Epidermal melanocyte (primary cell): ENCODE data around the gene ENPP1.
"Not testable (repeated sequence)": the region's sequence is repeated elsewhere in the genome, so short reads cannot be mapped to it uniquely, and the experiment has no call there.

Experiments
- DNase-seq: peaks from one replicate; pipeline ENCODE4 v3.0.0; 2011; ENCODE audit warnings: low spot score; ENCODE audit not compliant: insufficient read length

Gene ENPP1

DNA sequence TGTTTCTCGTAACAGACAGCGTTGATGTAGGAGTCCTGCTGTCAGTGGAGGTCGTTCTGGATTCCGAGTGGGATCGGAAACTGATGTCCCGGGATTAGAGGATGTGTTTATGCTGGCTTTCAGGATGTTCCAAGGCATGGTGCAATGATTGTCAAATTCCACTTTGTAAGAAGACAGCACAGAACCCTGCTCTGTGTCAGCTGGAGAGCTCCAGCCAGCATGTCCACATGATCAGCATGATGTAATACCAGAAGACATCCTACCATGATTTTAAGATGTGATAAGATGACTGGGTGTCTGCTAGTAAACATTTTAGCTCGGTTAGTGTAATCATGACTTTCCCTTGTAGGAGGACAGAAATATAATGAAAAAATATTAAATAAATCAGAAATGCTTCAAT lies 20.3 kb downstream of the ENPP1 start:
- DNase-seq = no peak

DNA sequence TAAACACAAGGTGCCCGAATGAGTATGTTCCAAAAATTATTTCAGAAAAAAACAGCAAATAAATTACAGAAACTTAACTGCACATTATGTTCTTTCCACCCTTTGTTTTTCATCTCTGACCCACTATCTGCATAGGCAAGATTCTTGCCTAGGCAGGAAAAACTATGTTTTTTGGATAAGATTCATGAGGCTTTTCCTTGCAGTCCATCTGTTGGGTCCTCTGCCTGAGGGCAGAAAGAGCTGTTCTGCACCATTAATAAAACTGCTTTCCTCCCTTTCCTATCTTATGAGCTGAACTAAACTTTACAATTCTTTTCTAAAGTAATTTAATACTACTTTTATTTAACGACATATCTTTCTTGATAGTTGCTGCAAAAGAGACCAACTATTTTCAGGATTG lies 21.1 kb downstream of the ENPP1 start:
- DNase-seq = no peak

DNA sequence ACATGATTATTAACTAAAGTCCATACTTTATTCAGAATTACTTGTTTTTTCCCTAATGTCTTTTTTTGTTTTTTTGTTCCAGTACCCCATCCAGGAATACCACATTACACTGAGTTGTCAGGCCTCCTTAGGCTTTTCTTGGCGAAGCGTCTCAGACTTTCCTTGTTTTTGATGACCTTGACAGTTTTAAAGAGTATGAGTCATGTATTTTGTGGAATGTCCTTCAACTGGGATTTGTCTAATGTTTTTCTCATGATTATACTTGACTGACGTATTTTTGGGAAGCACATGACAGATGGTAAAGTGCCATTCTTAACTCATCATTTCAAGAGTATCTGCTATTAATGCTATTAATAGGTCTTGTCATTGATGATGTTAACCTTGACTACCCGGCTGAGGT lies 23.6 kb downstream of the ENPP1 start:
- no peak for DNase-seq

DNA sequence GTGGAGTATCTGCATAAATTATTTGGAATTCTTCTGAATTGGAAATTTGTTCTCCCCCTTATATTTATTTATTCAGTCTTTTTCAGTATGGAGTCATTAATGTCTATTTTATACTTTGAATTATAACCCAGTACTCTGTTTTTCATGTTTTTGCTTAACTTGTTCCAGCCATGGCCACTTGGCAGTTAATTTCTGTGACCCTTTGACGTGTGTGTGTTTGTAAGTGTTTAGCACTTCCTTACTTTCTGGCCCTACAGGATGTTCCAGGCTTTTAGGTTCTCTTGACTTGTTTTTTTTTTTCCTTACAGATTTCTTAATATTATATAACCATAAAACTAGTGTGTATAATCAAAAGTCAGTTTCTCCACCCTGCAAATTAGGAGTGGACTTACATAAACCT lies 24.1 kb downstream of the ENPP1 start:
- DNase-seq = no peak

DNA sequence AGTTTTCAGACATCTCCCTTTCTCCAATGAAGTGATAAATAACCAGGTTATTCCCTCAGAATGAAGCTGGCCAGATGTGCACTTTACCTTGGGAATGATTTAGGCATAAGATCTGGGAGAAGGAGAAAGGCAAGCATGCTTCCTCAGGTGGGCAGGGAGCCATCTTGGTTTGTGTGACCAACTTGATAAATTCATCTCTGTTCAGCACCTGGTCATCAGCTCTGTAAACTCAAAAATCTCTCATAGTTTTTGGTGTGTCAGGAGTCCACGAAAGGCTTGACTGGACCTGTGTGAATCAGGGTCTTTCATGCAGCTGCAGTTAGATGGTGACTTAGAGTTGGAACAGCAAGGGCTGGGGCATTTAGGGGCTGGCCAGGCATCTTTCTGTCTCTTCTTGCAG lies 24.5 kb downstream of the ENPP1 start:
- no peak for DNase-seq

DNA sequence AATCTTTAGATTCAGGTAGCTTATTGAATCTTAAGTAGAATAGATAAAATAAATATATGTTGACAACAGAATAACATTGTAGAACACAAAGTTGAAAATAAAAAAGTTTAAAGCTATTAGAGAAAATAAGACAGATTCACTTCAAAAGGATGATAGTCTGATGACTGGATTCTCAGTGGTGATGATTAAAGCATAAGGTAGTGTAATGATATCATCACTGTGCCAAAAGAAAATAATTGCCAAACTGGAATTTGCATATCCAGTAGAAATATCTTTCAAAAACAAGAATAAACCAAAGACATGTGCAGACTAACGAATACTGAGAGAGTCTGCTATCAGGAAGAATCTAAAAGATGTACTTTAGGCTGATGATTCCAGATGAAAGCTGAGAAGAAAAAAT lies 30.2 kb downstream of the ENPP1 start:
- DNase-seq = no peak

DNA sequence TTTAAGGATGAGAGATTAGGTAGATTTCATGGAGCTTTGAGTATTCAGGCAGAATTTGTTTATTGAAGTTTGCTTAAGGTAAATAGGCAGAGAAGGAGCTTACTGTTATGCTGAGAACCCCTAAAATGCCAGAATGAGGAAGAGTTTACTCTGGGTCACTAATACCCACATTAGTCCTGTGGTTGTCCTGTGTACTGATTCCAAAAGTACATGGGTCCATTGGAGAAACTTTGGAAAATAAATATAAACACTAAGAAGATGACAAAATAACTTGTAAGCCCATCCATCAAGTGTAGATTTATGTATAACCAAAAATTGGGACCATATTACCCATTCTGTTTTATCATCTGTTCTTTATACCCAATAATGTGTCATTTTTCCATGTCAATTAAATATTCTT lies 31.6 kb downstream of the ENPP1 start:
- DNase-seq = no peak

DNA sequence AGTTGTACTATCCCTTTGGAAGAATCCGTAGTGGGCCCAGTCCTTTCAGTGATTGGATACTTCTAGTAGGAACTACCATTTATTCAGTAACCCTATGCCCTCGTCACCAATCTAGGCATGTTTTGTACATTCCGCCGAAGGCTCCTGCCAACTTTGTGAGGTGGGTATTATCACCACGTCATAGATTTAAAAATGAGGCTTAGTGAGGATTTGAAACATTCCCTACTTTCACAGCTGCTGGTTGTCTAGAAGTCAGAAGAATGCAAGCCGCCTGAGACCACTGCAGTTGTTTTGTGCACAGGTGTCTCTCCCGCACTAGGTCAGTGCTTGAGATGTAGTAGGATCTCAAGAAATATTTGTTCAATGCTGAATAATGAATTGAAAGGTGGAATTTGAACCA lies 32.6 kb downstream of the ENPP1 start:
- no peak for DNase-seq

DNA sequence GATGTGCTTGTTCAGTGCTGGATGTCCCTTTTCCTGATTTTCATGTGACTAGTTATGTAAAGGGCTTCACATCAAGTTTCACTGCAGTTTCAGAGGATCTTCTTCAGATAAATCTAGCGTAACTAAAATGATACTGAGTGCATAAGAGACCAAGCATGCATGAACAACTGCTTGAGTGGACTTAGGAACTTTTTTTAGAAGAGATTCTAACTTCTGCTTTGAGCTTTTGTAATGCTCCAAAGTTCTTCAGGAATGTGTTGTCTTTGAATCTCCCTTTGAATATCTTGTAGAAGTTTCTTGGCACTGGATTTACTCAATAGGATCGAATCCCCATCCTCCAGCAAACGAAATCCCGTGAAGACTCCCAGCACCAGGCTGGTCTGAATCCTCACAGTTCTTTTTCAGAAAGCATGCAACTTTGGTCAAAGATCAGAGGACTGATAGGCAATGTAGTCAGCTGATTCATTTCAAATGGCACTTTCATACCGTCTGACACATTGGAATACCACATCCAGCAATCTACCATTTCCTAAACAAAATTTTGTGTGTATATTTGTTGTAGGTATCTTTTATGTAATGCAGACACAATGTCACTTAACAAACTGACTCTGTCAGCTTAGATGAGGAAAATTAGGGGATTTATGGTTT lies 33.2 kb downstream of the ENPP1 start:
- DNase-seq = no peak

DNA sequence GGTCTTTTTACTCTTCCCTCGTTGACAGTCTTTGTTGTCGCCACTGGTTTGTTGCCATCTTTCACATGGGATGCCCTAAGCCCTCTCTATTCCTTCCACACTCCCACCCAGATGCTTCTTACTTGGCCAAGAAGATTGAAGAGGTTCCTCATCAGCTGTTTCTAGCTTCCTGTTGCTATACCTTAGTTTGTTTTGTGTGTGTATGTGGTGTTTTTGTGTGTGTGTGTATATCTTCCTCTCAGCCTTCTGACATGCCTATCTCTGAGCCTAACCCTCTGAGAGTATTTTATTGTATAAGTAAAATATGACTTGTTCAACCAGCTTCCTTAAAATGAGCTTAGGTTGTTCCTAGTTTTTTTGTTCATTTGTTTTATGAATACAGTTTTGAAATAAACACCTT lies 35.9 kb downstream of the ENPP1 start:
- no peak for DNase-seq

DNA sequence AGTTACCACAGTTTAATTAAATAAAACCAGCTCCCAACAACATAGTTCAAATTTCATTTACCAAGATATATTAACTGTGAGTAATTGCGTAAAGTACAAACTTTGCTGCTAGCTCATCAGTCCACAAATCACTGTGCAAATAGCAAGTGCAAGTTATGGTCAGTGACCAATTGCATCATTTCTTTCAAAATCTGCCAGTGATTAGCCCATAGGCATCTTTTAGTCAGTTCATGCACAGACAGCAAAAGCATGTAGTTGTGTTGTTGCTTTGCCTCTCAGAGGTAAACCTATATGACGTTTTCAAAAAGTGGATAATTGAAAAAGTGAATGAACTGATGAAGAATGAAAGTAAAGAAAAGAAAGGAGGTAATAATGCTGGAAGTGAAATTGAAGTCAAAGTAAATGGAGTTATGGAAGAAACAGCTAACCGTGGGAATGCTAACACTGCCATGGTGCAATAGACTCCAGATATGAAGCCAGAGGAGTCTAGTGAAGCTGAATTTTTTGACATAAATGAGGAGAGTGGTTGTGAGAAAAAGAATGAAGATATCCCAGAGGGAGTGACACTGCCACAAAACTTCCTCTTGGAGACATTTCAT lies 36.5 kb downstream of the ENPP1 start:
- DNase-seq = no peak

DNA sequence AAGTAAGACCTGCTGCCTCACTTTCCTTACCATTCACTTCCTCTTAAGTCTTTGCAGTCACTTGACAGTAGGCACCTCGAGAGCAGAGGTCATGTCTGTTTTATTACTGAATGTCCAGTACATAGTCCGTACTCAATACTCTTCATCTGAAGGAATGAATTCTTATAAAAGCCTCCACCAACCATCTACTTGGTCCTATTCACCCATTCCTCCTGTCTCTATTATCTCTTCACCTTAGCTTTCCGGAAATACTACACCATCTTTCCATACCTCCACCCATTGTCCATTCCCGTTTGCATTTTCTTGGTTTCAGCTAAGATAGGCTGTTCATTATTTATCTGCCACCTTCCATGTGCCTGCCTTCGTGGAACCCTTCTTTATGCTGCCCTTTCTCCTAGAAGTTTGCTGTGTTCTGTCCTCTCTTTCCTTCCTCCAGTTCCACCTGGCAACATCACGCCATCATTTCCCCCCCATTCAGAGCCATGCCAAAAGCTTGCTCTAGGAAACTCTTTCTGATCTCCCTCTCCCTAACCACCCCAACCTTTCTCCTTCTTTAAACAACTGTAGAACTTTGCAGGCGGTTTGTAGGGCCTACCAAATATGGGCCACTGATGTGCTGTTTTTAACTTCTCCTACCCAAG lies 38.3 kb downstream of the ENPP1 start:
- no peak for DNase-seq

DNA sequence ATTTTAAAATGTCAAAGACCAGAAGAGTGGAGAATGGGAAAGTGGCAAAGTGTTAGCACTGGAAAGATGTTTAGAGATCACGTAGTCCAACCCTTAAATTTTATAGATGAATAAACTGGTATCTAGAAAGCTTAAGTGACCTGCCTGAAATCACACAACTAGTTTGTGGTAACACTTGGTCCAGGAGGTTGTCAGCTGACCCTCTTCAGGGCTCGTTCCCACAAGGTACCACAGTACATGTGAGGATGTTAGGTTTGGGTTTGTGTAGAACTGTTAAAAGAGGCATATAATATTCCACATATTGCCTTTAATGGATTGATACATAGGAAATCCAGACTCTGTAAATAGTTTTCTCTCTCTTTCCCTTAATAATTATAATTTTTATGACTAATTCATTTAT lies 39.1 kb downstream of the ENPP1 start:
- DNase-seq = no peak

DNA sequence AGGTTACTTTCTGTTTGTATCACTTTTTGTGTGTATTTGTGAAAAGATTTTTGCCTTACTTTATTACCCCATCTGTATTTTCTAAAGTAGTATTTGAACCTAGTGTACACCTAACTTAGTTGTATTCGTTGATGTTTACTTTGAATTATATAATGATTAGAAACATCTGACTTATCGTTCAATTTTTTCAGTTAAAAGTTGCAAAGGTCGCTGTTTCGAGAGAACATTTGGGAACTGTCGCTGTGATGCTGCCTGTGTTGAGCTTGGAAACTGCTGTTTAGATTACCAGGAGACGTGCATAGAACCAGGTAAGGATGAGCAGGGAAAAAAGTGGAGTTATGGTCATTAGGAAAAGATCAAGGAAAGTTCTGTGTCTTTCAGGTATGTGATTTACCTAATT lies 42.0 kb downstream of the ENPP1 start:
- DNase-seq = no peak

DNA sequence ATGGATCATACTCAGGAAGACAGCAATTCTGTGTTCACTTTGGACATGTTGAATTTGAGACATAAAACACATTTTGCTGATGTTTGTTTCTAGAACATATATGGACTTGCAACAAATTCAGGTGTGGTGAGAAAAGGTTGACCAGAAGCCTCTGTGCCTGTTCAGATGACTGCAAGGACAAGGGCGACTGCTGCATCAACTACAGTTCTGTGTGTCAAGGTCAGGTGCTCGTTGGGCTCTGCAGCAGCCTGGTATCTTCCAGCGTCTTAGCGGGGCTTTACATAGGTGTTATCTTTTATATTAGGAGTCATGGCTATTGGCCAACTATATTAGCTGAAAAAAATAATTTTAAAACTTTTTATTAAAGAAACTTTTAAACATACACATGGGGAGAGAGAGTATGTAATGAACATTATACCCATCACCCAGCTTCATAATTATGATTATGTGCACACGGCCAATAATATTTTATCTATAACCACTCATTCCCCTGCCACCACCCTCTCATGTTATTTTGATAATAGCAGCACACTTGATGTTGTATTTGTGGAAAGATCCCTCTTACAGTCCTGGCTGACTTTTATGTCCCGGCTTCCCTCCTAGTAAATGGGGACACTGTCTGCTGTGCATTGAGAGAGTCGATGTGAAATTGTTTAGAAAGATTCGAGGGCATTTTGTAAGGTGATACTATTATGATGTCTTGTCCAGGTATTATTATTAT lies 43.4 kb downstream of the ENPP1 start:
- DNase-seq = no peak

DNA sequence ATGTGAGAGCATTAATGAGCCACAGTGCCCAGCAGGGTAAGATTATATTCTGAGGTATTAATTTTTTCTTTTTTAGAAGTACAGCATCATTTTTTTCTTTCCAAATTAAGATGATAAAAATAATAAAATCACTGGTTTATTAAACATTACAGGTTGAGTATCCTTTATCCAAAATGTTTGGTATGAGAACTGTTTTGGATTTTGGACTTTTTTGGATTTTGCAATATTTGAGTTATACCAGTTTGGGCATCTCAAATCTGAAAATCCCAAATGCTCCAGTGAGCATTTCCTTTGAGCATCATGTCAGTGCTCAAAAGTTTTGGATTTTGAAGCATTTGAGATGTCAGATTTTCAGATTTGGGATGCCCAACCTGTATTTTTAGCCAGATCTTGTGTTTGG lies 44.4 kb downstream of the ENPP1 start:
- no peak for DNase-seq

DNA sequence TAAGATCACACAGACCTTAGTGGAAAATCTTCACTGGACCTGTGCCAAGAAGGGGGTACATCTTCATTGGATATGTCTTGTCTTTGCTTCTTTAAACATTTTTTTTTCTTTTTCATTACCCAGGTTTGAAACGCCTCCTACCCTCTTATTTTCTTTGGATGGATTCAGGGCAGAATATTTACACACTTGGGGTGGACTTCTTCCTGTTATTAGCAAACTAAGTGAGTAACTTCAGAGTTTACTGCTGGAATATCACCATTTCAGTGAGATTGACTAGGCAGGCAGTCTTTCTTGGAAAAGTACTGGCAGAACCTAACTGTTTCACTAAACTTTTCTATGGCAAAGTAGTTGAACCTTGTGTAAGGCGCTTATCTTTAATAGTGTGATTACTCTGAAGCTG lies 47.0 kb downstream of the ENPP1 start:
- no peak for DNase-seq

DNA sequence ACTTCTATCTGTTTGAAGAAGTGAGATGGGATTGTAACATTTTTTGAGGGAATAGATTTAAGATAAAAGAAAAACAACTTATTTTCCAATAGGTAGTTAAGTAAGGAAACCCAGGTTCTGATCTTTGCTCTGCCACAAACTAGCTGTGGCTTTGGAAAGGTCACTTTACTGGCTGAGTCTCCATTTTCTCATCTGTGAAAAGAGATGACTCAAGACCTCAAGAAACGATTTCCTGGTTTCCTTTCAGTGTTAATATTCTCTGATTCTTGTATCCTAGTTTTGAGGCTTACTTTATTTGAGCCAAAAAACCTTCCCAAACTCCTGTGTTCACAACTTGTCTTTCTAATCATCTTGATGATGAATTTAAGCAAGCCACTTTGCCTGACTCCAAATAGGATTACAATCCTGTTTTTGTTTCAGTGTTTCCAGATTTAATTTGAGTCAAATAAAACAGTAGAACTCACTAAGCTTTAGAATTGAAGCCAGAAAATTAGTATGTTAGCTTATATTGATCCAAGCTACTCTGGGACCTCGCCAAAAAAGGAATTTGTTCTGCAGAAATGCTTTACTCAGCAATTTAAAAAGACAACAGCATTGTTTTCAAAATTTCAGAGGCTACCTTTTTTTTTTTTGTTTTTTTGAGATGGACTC lies 51.1 kb downstream of the ENPP1 start:
- DNase-seq = no peak

DNA sequence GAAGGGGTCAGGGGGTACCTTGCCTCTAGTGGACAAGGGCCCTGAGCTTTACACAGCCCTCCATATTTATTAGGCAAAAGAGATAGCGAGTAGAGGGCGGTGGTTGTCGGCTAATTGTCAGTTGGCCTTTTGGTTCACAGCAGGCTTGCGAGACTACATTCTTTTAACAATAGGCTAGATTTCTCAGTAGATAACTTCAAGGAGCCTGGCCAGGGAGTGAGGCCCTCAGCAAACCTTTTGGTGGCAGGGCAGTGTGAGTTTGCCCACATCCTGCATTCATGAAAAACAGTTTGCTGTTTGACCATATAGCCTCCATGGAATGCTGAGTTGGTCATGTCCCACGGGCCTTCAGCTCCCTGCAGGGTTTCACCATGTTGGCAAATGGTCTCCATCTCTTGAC lies 51.8 kb downstream of the ENPP1 start:
- not testable (repeated sequence) for DNase-seq

DNA sequence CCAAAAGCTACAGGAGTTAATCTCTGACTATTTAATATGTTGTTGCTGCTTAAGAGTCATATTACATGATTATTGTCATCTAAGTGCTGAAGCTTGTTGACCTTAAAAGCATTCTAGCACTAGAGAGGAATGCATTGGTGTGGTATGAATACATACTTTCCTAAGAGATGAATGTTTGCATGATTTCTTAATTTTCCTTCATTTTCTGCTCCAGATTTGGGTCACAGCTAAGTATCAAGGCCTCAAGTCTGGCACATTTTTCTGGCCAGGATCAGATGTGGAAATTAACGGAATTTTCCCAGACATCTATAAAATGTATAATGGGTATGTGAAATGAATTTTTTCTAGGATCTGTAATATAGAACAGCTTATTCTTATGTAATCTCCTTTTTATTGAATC lies 53.6 kb downstream of the ENPP1 start:
- no peak for DNase-seq

DNA sequence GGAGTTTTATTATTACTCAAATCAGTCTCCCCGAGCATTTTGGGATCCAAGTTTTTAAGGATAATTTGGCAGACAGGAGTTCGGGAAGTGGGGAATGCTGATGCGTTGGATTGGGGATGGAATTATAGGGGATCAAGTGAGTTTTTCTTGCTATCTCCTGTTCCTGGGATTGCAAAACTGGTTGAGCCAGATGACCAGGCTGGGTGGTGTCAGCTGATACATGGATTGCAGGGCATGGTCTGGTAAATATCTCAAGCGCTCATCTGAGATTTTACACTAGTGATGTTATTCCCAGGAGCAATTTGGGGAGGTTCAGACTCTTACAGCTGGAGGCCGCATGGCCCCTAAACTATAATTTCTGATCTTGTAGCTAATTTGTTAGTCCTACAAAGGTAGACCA lies 54.7 kb downstream of the ENPP1 start:
- DNase-seq = no peak

DNA sequence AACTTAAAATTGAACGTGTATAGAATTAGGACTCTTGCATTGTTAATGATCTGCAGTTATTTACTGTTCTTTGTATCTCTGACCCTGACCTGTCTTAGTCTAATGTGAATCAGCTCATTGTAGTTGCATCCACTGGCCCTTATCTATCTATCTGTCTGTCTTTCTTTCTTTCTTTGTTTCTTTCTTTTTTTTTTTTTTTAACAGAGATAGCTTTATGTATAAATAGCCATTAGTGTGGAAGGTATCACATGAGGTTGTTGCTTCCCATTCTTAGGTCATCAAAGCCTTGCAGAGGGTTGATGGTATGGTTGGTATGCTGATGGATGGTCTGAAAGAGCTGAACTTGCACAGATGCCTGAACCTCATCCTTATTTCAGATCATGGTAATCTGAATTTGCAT lies 59.9 kb downstream of the ENPP1 start:
- DNase-seq = no peak
